ENCODE results near the gene IPP.

- TF ChIP-seq CTCF (IDR thresholded peaks at IDR 0.05) (no peak), POLR2A (IDR thresholded peaks at IDR 0.05) (no peak)
Observed at GRCh38 chr1:45677751-45678245, 72.7 kb downstream of the IPP start.

Measured in right lobe of liver (tissue), 4 donors.